HG02678 (cell line): ENCODE data around the gene ELF1.
"Not testable (repeated sequence)": the region's sequence is repeated elsewhere in the genome, so short reads cannot be mapped to it uniquely, and the experiment has no call there.

Experiments used
- ATAC-seq: cut with Tn5 transposase; IDR thresholded peaks from one replicate; pipeline ENCODE4 v1.9.1; 2021; ENCODE audit warnings: mild to moderate bottlenecking, moderate library complexity; ENCODE audit not compliant: unreplicated experiment

The ELF1 gene

DNA sequence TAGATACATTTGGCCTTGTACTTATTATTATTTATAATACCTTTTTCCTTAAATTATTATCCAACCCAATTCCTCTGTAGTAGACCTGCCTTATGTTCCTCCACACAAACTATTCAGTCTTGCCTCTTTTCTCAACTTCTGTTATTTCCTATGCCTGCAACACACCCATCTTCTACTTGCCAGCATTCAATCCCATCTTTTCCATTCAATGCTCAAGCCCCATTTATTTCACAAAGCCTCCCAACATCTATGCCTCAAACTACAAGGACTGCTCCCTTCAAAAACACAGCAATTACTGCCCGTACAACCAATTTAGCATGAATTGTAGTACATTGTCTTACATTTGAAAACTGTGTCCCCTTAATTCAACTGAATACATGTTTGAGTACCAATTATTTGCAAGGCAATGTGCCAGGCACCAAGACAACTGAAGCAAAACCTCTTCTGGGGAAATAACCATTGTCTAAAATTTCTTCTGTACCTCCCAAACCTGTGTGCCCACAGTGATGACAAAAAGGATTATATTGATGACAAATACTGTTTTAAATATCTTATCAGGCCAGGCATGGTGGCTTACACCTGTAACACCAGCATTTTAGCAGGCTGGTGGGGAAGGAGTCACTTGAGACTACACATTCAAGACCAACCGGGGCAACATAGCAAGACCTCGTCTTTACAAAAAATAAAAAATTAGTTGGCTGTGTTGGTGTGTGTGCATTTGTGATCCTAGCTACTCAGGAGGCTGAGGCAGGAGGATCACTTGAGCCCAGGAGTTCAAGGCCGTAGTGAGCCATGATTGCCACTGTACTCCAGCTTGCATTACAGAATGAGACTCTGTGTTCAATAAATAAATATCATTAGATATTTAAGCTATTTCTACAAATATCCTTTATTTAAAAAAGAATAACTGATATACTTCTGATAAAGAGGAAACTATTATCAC is 35.1 kb downstream of the ELF1 start:
- ATAC-seq = no peak

DNA sequence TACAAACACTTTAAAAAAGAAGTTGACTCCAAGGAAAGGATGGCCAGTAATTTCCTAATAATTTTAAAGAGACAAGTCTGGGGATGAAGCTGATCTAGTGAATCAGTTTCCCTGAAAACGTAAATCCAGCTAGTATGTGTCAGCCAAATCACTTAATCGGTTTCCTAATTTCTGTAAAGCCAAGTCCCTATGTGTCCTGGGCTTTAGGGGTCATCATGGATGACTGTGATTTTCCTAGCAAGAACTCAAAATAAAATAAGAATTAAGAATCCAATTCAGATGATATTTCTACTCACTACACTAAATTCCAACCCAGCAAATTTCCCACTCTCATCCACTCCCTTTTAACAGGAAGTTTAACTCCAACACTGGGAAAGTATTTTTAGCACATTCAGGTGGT is 35.9 kb downstream of the ELF1 start:
- no peak for ATAC-seq

GRCh38 chr13:40982772-40983171 is 36.3 kb downstream of the ELF1 start:
- peak; percentile 66 for ATAC-seq

DNA sequence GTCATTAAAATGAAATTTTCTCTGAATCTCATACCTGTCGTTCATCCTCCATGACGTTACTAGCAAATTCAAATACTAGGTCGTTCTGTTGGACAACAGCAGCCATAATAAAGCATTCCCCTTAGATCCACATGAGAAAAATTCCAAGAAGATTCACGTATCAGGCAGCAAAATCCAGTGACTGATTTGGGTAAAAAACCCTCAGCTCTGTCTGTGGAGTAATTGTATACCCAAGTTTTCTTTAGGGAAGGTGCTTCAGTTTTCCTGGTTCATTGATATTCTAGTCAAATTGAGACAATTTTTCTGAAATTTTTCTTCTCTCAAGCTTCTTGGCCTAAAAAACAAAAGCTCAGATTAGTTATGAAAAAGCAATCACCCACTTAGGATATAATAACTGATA is 37.2 kb downstream of the ELF1 start:
- ATAC-seq = no peak

GRCh38 chr13:40981361-40981760 is 37.8 kb downstream of the ELF1 start:
- ATAC-seq = no peak

- no peak for ATAC-seq
Measured at GRCh38 chr13:40980461-40980860, 38.7 kb downstream of the ELF1 start.

DNA sequence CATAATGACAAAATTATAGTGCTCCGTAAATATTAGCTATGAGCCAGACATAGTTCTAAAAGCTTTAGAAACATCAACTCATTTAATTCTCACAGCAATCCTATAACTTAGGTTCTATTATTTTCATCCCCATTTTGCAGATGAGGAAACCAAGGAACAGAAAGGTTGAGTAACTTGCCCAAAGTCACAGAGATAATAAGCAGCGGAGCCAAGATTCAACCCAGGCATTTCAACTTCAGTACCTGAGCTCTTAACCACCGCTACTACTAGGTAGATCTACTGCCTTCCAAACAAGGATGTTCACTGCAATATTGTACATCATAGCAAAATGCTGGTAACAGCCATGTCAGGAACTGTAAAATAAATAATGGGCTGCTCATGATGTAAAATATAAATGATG is 39.9 kb downstream of the ELF1 start:
- ATAC-seq = no peak

- not testable (repeated sequence) for ATAC-seq
Measured at GRCh38 chr13:40978109-40978508, 41.0 kb downstream of the ELF1 start.

- ATAC-seq = no peak
Measured at GRCh38 chr13:40975441-40975840, 43.7 kb downstream of the ELF1 start.

DNA sequence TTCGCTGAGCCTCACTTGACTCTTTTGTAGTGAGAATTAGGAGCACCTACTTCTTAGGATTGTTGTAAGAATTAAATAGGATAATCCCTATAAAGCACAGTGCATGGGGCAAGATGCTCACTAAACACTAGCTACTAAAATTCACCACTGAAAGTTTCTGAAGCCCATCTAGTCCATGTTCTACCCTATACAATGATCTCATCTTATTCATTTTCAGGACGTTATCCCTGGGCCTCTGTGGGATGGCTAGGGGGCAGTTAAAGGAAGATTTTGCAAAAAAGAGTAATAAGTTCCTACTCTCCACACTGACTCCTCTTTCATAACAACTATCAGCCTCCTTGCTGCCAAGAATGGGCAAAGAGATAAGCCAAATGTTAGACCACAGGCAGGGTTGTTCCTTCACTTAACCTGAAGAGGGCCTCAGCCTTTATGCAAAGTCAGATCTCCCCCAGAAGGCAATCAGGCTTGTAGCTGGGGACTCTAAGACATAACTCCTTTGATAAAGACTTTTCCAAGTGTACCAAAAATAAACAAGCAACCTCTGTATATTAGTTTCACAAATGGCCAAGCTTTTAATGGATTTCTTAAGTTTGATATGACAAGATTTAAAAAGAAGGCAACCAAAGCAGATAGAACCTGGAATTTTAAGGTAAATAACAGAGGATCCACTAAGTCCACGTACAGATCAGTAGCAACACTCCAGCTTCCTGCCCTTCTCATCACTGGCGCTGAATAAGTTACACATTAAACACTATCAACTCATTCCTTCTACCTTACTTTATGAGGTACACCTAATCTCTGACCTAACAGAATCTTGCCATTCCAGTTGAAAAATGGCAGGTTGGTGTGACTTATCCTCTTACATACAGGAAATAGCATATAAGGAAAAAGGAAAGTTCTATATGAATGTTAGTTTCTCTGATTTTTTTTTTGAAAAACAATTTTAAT is 44.4 kb downstream of the ELF1 start:
- peak; percentile 79 for ATAC-seq

DNA sequence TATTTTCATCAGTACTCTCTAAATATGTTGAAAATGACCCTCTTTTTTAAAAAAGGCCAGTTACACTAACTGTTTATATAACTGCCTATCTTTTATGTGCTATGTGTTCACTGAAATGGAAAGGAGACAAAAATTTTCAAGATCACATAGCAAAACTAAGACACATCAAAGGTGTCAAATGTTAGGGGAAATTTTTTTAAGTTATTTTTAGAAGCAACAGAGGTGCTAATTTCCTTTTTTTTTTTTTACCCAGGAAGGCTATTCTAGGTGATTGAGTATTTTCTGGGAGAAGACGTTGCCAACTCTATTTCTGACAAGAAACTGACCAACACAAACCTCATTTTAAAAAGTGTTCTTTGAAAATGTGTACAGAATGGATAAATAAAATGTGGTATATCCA is 45.7 kb downstream of the ELF1 start:
- ATAC-seq = no peak

DNA sequence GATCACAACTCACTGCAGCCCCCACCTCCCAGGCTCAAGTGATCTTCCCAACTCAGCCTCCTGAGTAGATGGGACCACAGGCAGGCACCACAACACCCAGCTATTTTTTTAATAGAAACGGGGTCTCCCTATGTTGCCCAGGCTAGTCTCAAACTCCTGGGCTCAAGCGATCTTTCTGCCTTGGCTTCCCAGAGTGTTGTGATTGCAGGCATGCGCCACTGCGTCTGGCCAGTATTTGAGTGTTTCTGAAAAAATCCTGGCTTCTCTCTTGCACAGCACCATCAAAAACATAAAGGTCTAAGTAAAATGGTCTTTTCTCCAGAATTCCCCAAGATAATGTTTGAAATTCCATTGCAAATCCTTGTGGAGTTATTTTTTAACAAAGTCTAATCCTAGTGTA is 47.8 kb downstream of the ELF1 start:
- ATAC-seq = no peak

DNA sequence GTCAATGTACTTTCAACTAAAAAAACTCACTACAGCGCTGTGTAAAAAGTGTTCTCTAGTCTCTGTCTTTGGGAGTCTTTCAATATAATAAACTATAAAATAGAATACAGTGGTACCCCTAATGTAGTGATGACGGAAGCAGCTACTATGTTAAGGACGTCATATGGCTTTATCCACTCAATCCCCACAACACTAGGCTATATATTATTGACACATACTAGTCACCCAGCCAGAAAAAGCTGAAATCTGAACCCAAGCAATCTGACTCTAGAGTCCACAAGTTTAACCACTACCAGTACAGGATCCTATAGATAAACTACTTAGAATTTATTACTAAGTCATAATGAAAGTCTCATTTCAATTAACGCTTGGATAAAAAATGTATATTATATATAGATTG is 48.3 kb downstream of the ELF1 start:
- ATAC-seq = no peak

DNA sequence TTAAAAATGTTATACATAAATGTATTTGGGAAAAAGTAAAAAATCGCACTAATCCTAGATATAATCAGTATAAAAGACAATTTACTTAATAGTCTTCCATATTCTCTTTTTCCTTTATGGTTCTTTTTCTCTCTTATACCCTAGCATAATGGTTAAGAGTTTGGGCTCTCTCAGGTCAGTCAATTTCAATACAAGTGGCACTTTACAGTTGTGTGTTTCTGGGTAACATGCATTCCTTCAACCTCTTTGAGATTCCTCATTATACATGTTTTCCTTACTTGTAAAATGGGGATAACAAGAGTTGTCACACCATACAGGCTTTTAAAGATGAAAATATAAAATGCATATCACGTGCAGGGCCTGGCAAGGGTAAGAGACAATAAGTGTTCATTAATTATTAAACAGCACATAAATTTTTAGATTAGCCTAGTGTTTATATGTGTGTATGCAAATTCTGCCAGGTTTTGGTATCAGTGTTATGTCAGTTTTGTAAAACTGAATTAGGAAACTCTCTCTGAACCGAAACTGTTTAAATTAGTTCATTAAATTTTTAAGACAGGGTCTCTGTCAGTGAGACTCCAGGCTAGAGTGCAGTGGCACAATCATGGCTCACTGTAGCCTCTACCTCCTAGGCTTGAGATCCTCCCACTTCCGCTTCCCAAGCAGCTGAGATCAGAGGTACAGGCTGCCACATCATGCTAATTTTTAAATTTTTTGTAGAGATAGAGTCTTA is 49.8 kb downstream of the ELF1 start:
- peak; percentile 79 for ATAC-seq

DNA sequence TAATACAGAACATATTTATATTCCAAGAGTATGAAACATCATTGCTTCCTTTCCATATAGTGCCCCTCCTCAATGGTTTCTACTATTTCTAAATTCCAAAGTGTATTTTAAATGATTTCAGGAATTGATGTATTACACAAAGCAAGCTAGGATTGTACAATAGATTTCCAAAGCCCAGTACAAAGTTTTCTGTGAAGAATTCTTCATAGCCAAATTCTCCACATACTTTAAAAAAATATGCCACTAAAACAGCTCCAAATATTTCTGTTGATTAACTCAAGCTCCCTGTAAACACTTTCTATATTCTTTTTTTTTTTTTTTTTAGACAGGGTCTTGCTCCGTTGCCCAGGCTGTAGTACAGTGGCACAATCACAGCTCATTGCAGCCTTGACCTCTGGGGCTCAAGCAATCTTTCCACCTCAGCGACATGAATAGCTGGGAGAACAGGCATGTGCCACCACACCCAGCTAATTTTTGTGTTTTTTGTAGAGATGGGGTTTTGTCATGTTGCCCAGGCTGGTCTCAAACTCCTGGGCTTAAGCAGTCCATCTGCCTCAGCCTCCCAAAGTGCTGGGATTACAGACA is 50.6 kb downstream of the ELF1 start:
- no peak for ATAC-seq

DNA sequence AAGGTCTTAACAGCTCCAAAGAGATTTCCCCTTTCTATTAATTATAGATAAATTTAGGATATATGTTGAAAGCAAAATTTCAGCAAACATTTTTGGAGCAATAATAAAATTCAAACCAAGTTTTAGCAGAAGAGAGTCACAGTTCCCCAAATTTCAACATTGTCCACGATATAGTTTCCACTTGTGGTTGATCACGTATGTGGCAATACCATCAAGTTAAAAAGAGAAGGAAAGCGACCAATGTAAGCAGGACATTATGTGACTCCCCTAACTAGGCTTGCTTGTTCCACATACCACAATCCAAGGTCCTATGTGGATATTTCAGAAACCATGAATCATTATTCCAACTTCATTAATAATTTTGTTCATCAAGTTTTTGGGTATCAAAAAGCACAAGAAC is 52.8 kb downstream of the ELF1 start:
- no peak for ATAC-seq

DNA sequence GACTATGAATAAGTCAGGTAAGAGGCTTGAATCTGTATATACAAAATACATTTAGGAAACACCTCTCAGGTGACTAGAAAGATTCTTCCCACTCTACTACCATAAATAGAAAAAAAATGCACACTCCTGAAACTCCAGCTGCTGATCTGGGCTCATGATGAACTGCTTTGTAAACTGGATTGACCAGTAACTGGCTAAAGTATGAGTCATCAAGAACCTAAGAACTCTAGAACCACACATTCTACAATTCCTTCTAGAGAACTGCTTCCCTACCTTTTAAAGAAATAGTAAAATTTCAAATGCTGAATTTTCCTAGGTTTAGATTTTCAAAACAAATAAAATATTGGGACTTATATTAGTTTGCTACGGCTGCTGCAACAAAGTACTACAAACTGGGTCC is 55.2 kb downstream of the ELF1 start:
- ATAC-seq = no peak

DNA sequence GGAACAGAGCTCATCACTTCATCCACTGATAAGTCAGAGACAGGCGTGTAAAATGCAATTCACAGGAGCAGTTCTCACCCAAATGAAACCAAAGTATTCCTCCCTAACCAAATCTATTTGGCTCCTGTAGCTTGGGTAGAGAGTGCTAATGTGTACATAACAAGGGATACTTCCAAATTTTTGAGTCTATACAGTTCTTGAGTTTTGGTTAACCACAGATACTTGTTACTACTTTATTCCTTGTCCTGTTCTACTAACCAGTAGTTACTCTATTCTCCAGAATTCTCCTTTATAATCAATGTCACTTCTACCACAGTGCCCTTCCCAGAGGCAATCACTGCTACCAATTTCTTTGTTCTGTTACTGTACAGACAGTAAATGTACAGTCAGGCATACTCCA is 57.3 kb downstream of the ELF1 start:
- no peak for ATAC-seq

GRCh38 chr13:40961214-40961613 is 57.9 kb downstream of the ELF1 start:
- no peak for ATAC-seq

DNA sequence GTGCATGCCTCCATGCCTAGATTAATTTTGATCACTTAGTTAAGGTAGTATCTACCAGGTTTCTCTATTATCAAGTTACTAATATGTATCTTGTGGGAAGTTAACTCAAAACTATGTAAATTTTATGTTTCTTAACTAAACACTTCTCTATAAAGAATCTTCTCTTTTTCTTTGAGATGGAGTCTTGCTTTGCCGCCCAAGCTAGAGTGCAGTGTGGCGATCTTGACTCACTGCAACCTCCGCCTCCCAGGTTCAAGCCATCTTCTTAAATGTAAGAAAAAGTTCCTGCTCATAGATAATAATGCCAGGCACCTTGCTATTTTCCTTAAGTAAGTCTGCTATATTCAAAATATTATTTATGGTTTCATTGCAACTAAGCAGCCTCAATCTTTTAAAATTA is 58.4 kb downstream of the ELF1 start:
- ATAC-seq = no peak

GRCh38 chr13:40958655-40959054 is 60.5 kb downstream of the ELF1 start:
- no peak for ATAC-seq
